Suprapubic skin (tissue), 4 donors: ENCODE measurements around the gene CDK15. TPM values are rescaled to one million over a fixed set of nuclear protein-coding genes. Genes with fewer than 3 reads are reported as not detected.

ENCODE experiments used
- DNase-seq, 2 donors: peaks; one replicate each; pipeline ENCODE4 v3.0.0-alpha.2; 2019; ENCODE audit warnings: low spot score in 2 of 2
- H3K27ac ChIP-seq: fragments of 200-600 bp; sonication (generic); one replicate; pipeline ENCODE4 v1.5.1; 2019
- H3K27me3 ChIP-seq: fragments of 200-600 bp; sonication (generic); one replicate; pipeline ENCODE4 v1.5.1; 2019
- H3K36me3 ChIP-seq: fragments of 200-600 bp; sonication (generic); one replicate; pipeline ENCODE4 v1.5.1; 2019
- H3K4me1 ChIP-seq: fragments of 200-600 bp; sonication (generic); one replicate; pipeline ENCODE4 v1.5.1; 2019
- H3K4me3 ChIP-seq: fragments of 200-600 bp; sonication (generic); one replicate; pipeline ENCODE4 v1.5.1; 2019; ENCODE audit warnings: mild to moderate bottlenecking
- H3K9me3 ChIP-seq: fragments of 200-600 bp; sonication (generic); one replicate; pipeline ENCODE4 v1.5.1; 2019
- EP300 ChIP-seq: sonication (generic); formaldehyde crosslinking; IDR thresholded peaks from one replicate; pipeline ENCODE4 v1.6.1; 2017; ENCODE audit warnings: antibody characterized with exemption
- POLR2A ChIP-seq, 2 donors: fragments of 450-650 bp; IDR thresholded peaks; one replicate each; pipeline ENCODE4 v1.6.1; 2017; ENCODE audit warnings: antibody characterized with exemption in 2 of 2, mild to moderate bottlenecking in 2 of 2, moderate library complexity in 2 of 2
- POLR2AphosphoS5 ChIP-seq, 3 donors: sonication (generic); formaldehyde crosslinking; IDR thresholded peaks; one replicate each; pipeline ENCODE4 v1.6.1; 2017; ENCODE audit warnings: antibody characterized with exemption in 3 of 3
- WGBS: methylation state at CpG from one replicate; pipeline ENCODE4 v1.1.5; 2018; 5-methylcytosine and 5-hydroxymethylcytosine counted together
- total RNA-seq, 4 donors: library from RNA; depleted of rRNA; stranded (reverse); fragments of >200 nt; gene quantifications; one replicate each; pipeline ENCODE4 v1.1.0, GENCODE V29; 2016
- TF ChIP-seq, protein P1 (sequence below), 2 donors: fragments of 200-600 bp in 1 of 2; fragments of 450-650 bp in 1 of 2; sonication (generic) in 1 of 2; IDR thresholded peaks; one replicate each; pipeline ENCODE4 v1.5.1; 2016 to 2019; ENCODE audit warnings: antibody characterized with exemption in 2 of 2, mild to moderate bottlenecking in 1 of 2, moderate library complexity in 1 of 2

The CDK15 gene
- total RNA-seq, 4 donors from 2014 or later, result 0.13 to 0.97 (median 0.66) TPM

DNA sequence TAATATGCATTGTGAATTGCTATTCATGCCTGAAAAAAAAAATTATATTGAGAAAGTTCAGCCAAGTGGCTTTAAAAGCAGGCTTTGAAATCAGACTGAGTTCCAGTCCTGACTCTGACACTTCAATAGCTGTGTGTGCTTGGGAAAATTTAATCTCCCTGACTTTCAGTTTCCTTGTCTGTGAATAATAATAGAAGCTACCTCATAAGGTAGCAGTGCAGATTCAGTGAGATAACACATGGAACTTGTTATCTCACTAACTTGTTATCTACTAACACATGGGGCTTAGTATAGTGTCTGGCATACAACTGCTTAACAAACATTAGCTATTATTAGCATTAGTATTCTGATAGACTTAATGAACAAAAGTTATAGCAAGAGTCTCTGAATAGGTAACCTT lies 40.5 kb upstream of the CDK15 start:
- TF ChIP-seq EP300 (no peak), POLR2A (IDR thresholded peaks at IDR 0.05) (no peak), POLR2AphosphoS5 (IDR thresholded peaks at IDR 0.05) (no peak)
- TF ChIP-seq, protein P1, sequence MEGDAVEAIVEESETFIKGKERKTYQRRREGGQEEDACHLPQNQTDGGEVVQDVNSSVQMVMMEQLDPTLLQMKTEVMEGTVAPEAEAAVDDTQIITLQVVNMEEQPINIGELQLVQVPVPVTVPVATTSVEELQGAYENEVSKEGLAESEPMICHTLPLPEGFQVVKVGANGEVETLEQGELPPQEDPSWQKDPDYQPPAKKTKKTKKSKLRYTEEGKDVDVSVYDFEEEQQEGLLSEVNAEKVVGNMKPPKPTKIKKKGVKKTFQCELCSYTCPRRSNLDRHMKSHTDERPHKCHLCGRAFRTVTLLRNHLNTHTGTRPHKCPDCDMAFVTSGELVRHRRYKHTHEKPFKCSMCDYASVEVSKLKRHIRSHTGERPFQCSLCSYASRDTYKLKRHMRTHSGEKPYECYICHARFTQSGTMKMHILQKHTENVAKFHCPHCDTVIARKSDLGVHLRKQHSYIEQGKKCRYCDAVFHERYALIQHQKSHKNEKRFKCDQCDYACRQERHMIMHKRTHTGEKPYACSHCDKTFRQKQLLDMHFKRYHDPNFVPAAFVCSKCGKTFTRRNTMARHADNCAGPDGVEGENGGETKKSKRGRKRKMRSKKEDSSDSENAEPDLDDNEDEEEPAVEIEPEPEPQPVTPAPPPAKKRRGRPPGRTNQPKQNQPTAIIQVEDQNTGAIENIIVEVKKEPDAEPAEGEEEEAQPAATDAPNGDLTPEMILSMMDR (IDR thresholded peaks at IDR 0.05), result no peak

DNA sequence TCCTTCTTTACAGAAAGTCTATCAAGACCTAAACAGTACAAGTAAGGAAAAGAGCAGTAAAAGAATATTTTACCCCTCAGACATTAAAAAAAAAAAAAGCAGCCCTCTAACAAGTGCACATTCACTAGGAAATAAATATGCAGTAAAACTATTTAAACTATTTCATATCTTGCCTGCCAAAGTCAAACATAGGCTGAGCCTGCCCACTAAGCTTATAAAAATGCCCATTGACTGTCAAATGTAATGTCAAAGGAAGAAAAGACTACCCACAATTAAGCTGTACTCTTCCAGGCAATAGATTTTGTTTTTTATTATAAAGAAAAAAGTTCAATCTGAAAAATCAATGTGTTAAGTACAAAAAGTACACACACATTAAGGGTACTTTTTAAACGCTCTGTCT lies 37.4 kb upstream of the CDK15 start:
- DNase-seq, result no peak
- H3K4me1 ChIP-seq, result no peaks in the 10 kb centered on the region
- H3K27ac ChIP-seq, result no peak overlapping the region
- no peaks in the 10 kb centered on the region for H3K27me3 ChIP-seq
- WGBS, result 88% methylated on average over 1 of the region's 1 CpG
- H3K9me3 ChIP-seq, result no peaks in the 10 kb centered on the region
- TF ChIP-seq POLR2AphosphoS5 (IDR thresholded peaks at IDR 0.05), result no peak
- TF ChIP-seq, protein P1 (IDR thresholded peaks at IDR 0.05), result no peak
- no peak for TF ChIP-seq POLR2A (IDR thresholded peaks at IDR 0.05)
- no peak for TF ChIP-seq EP300
- H3K36me3 ChIP-seq, result peaks cover 8% of the 10 kb centered on the region
- no peak overlapping the region for H3K4me3 ChIP-seq

More for the DNA sequence above, 40.5 kb upstream of the CDK15 start:
- H3K4me1 ChIP-seq, result no peaks in the 10 kb centered on the region
- H3K9me3 ChIP-seq, result no peaks in the 10 kb centered on the region
- H3K27me3 ChIP-seq, result no peaks in the 10 kb centered on the region
- peaks cover 29% of the 10 kb centered on the region for H3K36me3 ChIP-seq
- DNase-seq, result no peak
- H3K4me3 ChIP-seq, result no peak overlapping the region
- H3K27ac ChIP-seq, result no peak overlapping the region

DNA sequence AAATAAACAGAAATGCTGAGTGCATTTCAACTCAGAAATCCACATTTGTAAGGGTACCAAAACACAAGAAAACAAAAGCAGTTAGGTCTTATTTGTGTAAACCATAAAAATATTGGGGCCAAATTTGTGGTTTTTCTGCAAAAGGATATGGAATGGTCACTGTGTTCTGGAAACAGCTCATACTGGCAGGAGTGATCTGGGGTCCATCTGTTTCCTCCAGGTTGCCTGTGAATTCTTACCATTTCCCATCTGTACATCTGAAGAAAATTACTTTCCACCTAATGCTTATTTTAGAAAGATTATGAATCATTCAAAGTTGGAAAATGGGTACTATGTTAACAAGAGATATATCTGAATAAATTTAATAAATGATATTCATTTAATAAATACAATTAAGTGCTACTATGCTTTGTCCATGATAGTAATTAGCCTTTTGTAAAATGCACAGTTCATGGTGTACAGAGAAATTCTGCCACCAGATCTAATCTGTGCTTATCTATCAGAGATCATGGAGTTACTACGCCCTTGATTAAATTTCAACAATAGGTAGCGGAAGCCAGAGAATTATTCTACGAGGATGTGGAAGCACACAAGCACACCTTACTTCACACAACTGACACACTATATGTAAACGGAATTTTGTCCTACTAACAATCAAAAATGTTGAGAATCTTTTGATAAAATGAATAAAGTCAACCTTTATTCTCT lies 36.5 kb upstream of the CDK15 start:
- no peaks in the 10 kb centered on the region for H3K4me1 ChIP-seq
- no peak overlapping the region for H3K4me3 ChIP-seq
- DNase-seq, result no peak
- H3K27me3 ChIP-seq, result no peaks in the 10 kb centered on the region
- H3K9me3 ChIP-seq, result no peaks in the 10 kb centered on the region
- H3K36me3 ChIP-seq, result peaks cover 3% of the 10 kb centered on the region
- no peak overlapping the region for H3K27ac ChIP-seq
- 70% methylated on average over 4 of the region's 4 CpGs for whole genome bisulfite sequencing
- TF ChIP-seq, protein P1 (IDR thresholded peaks at IDR 0.05), result no peak
- TF ChIP-seq POLR2AphosphoS5 (IDR thresholded peaks at IDR 0.05) (no peak), EP300 (no peak), POLR2A (IDR thresholded peaks at IDR 0.05) (no peak)

DNA sequence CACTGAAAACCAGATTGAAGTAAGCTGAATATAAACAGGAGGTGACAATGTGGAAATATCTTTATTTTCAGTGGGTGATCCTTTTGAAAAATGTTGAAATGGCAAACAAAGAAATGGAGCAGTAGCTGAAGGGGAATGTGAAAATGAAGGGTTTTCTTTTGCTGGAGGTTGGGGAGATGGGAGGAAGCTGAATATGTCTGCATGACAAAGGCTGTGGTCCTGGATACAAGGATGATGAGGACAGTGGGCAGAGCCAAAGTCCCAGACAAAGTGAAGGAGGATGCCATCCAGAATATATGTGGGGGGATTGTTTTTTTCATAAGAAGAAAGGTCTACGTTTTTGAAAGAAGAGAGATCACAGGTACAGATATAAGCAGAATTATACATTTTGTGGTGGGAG lies 32.3 kb upstream of the CDK15 start:
- Histone ChIP-seq H3K4me1 (peaks cover 10% of the 10 kb centered on the region), H3K27ac (no peak overlapping the region), H3K27me3 (no peaks in the 10 kb centered on the region), H3K9me3 (no peaks in the 10 kb centered on the region), H3K36me3 (no peaks in the 10 kb centered on the region), H3K4me3 (no peak overlapping the region)
- WGBS, result 86% methylated on average over 1 of the region's 1 CpG
- no peak for DNase-seq
- TF ChIP-seq EP300 (no peak), POLR2A (IDR thresholded peaks at IDR 0.05) (no peak), POLR2AphosphoS5 (IDR thresholded peaks at IDR 0.05) (no peak)
- TF ChIP-seq, protein P1 (IDR thresholded peaks at IDR 0.05), result no peak

DNA sequence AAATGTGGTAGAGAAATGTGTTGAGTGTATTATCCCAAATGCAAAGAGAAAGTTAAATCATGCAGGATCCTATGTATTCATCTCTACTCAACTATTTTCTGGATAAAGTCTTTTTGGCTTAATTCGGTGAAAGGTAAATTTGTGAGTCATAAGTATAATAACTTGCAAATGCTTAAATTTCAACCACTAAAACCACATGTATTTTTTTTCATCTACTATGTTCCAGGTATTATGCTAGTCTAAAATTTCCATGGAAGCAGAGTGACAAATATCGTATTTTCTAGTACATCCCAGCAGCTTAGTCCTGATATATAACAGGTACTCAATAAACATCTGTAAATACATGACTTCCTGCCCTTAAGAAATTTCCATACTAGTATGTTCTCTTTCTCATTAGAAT lies 31.8 kb upstream of the CDK15 start:
- H3K27ac ChIP-seq, result no peak overlapping the region
- H3K9me3 ChIP-seq, result no peaks in the 10 kb centered on the region

More for the DNA sequence above, 31.8 kb upstream of the CDK15 start:
- TF ChIP-seq POLR2AphosphoS5 (IDR thresholded peaks at IDR 0.05), result no peak
- TF ChIP-seq EP300, result no peak
- TF ChIP-seq, protein P1 (IDR thresholded peaks at IDR 0.05), result no peak
- TF ChIP-seq POLR2A (IDR thresholded peaks at IDR 0.05), result no peak
- Histone ChIP-seq H3K36me3 (no peaks in the 10 kb centered on the region), H3K4me3 (no peak overlapping the region), H3K27me3 (no peaks in the 10 kb centered on the region), H3K4me1 (peaks cover 15% of the 10 kb centered on the region)
- WGBS, result 82% methylated on average over 2 of the region's 2 CpGs
- no peak for DNase-seq
